GM12865 (cell line): Measurements from ENCODE around the gene ADGRB2.

Experiments
- DNase-seq: peaks from one replicate; pipeline ENCODE4 v3.0.0; 2010; ENCODE audit warnings: low read depth
- H3K4me3 ChIP-seq: 2 replicates; pipeline ENCODE4 v1.5.1; 2011; ENCODE audit warnings: mild to moderate bottlenecking, low read depth, low read length, control low read depth
- CTCF ChIP-seq: IDR thresholded peaks from 2 replicates; pipeline ENCODE4 v1.5.1; 2011; ENCODE audit warnings: low read length, control low read depth, low read depth, inconsistent platforms; ENCODE audit not compliant: insufficient read depth; ENCODE audit errors: missing control alignments

Gene ADGRB2

GRCh38 chr1:31771891-31772668 lies 7.9 kb upstream of the ADGRB2 start:
- no peak for DNase-seq
- no peak overlapping the region for H3K4me3 ChIP-seq
- no peak for TF ChIP-seq CTCF

DNA sequence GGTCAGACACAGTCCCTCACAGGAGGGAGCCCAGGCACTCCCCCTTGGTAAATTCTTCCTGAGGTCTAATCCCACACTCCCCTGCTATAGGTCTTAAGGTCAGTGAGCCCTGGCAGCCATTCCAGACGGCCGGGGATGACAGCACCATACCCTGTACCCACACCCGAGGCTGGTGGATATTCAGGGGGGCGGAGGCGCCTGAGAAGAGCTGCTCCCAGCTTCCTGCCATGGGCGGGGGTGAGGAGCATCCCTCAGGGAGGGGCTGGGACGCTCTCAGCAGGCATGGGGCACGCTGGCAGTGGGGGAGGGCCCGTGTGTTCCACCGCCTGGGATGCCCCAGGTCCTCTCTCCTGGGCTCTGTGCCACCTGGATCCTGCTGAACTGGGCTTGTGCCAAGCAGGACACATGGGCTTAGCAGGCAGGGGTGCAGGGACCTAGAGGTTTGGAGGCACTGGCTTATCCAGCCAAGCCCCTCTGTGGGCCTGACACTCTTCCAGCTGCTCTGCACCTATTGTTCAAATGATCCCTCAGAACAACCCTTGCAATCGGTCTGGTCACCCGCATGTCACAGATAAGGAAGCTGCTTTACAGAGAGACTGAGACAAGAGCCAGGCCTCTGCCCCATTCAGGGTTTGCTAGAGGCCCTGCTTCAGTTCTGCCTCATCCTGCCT lies 5.7 kb upstream of the ADGRB2 start:
- H3K4me3 ChIP-seq = no peak overlapping the region
- DNase-seq = no peak
- TF ChIP-seq CTCF = no peak

GRCh38 chr1:31768939-31769704 lies 5.0 kb upstream of the ADGRB2 start:
- peak; percentile 25 for DNase-seq

GRCh38 chr1:31768407-31768907 lies 4.3 kb upstream of the ADGRB2 start:
- no peak for TF ChIP-seq CTCF
- DNase-seq = no peak
- no peak overlapping the region for H3K4me3 ChIP-seq

More at GRCh38 chr1:31768939-31769704, 5.0 kb upstream of the ADGRB2 start:
- no peak overlapping the region for H3K4me3 ChIP-seq
- no peak for TF ChIP-seq CTCF

DNA sequence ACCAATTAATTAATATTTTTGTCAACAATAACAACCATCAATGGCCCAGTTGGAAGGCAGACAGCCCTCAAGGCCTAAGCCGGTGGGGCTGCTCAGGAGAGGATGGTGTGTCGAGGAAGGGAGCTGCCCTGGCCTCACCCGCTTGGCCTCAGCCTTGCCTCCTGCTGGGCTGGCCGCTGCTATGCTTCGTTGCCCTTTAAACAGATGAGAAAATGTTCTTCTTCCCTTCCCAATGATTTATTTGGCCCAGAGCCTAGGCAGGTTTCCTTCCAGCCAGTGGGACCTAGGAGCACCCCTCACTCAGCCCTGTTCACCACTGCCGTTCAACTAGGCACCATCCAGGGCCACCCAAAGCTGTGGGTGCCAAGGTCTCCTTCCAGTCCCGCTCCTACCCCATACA lies 3.1 kb upstream of the ADGRB2 start:
- TF ChIP-seq CTCF = no peak
- H3K4me3 ChIP-seq = no peak overlapping the region
- no peak for DNase-seq

- TF ChIP-seq CTCF = no peak
- no peak overlapping the region for H3K4me3 ChIP-seq
- DNase-seq = no peak
Observed at GRCh38 chr1:31765516-31765915, 1.4 kb upstream of the ADGRB2 start.
